Frontal cortex (tissue), 4 donors: ENCODE results near the gene OR2T5. TPM values are rescaled to one million over a fixed set of nuclear protein-coding genes. Genes with fewer than 3 reads are reported as not detected.
"Not testable (repeated sequence)": the region's sequence is repeated elsewhere in the genome, so short reads cannot be mapped to it uniquely, and the experiment has no call there.

Experiments
- DNase-seq, 2 donors: peaks; one replicate each; pipeline ENCODE4 v3.0.0; 2012; ENCODE audit warnings: low spot score in 2 of 2
- FAIRE-seq: peaks from 2 replicates; lab custom pipeline; 2012; peaks lifted over from hg19 to GRCh38; lab: Jason Lieb, UNC
- total RNA-seq: library from RNA; depleted of rRNA; stranded (reverse); fragments of >200 nt; gene quantifications from one replicate; pipeline ENCODE4 v1.2.3, GENCODE V29; 2014
- donor health status: control.
- donor health status: control.
- donor health status: control.

OR2T5 gene, protein sequence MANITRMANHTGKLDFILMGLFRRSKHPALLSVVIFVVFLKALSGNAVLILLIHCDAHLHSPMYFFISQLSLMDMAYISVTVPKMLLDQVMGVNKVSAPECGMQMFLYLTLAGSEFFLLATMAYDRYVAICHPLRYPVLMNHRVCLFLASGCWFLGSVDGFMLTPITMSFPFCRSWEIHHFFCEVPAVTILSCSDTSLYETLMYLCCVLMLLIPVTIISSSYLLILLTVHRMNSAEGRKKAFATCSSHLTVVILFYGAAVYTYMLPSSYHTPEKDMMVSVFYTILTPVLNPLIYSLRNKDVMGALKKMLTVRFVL
- total RNA-seq, result not detected

DNA sequence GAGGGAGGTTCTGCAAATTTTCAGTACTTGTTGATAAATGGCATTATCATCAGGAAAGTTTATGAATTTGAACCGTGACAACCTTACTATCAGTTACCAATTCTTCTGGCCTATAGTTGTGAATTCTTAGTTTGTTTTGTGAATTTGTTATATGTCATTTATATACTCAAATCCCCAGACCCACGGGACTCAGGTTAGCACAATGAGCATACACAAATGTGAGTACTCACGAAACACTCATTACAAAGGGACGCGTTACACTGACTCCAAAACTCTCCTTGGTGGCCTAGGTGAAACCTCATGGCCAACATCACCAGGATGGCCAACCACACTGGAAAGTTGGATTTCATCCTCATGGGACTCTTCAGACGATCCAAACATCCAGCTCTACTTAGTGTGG is at the start of gene OR2T5:
OR2T5 (plus strand) TSS at position 301 of the 400 bp plus-strand sequence; CDS start at position 301, 0 bp downstream.
- not testable (repeated sequence) for FAIRE-seq, DNase-seq

- DNase-seq, FAIRE-seq: not testable (repeated sequence)
Observed at GRCh38 chr1:248438668-248439067, 49.7 kb upstream of the OR2T5 start.

- DNase-seq, FAIRE-seq: not testable (repeated sequence)
Observed at GRCh38 chr1:248439283-248439682, 49.1 kb upstream of the OR2T5 start.

- FAIRE-seq, DNase-seq: not testable (repeated sequence)
Observed at GRCh38 chr1:248442500-248443277, 45.7 kb upstream of the OR2T5 start.

DNA sequence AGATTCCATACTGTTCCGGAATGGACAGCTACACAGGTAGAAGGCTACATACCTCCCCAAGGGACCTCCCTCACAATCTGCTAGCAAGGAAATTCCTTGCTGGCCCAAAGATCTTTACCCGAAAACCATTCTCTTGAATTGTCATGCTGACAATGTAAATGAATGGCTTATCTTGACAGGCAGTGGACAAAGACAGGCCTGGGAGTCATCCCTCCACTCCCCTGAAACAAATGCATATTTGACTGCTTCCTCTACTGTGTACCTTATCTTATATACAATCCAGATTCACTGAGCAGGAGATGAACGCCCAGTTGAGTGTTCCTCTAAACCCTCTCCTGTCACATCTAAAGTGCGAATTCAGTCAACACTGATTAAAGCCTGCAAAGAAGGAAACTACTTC is 43.8 kb upstream of the OR2T5 start:
- not testable (repeated sequence) for DNase-seq, FAIRE-seq

- DNase-seq, FAIRE-seq: not testable (repeated sequence)
Observed at GRCh38 chr1:248445399-248445798, 43.0 kb upstream of the OR2T5 start, which contains the start of gene OR2T2. Gene OR2T2 (plus strand): TSS chr1:248445637. CDS start chr1:248452798, 7,161 bp downstream.

GRCh38 chr1:248448409-248449074 is 39.8 kb upstream of the OR2T5 start:
- DNase-seq, FAIRE-seq: not testable (repeated sequence)

GRCh38 chr1:248449821-248450465 is 38.4 kb upstream of the OR2T5 start:
- FAIRE-seq, DNase-seq: not testable (repeated sequence)

DNA sequence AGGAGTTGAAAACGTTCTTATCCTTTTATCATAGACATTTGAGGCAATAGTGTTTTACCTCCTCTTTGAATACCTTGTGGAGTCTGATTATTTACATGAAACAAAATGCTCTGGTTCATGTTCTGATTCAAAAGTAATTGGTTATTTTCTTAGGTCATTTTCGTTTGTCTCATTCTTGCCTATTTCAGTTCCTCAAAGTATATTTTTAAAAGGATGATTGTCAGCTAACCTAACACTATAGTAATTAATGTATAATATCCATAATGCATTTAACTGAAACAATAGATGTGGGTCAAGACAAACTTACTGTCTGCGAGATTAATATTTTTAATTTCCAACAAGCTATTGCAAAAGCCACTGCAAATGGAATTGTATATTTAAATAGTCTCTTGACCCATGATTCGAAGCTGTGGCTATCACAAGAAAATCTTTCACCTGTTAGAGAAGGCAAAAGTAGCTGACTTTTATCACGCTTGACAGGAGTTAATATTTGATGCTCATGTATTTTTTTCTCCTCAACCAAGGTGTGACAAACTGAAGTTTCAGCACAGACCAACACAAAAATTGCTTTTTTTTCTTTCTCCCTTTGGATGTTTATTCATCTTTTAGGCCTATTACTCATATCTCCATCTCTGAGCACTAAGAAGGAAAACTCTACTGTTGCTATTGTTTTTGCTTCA is 37.8 kb upstream of the OR2T5 start:
- not testable (repeated sequence) for DNase-seq, FAIRE-seq

- DNase-seq, FAIRE-seq: not testable (repeated sequence)
Observed at GRCh38 chr1:248453619-248454018, 34.8 kb upstream of the OR2T5 start.

GRCh38 chr1:248455045-248455444 is 33.3 kb upstream of the OR2T5 start:
- not testable (repeated sequence) for FAIRE-seq, DNase-seq

DNA sequence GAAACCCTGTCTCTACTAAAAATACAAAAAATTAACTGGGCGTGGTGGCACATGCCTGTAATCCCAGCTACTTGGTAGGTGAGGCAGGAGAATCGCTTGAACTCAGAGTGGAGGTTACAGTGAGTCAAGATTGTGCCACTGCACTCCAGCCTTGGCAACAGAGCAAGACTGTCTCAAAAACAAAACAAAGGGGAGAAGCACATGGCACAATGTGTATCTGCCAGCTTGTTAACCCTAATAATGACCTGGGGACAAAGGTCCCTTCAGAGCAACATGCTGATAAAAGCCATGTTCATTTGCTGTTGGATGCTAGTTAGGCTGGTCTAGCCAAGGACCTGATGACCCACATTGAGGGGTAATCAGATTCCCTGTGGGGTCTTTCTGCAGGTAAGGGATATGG is 31.8 kb upstream of the OR2T5 start:
- not testable (repeated sequence) for DNase-seq, FAIRE-seq

- not testable (repeated sequence) for DNase-seq, FAIRE-seq
Observed at GRCh38 chr1:248459117-248459516, 29.3 kb upstream of the OR2T5 start.

DNA sequence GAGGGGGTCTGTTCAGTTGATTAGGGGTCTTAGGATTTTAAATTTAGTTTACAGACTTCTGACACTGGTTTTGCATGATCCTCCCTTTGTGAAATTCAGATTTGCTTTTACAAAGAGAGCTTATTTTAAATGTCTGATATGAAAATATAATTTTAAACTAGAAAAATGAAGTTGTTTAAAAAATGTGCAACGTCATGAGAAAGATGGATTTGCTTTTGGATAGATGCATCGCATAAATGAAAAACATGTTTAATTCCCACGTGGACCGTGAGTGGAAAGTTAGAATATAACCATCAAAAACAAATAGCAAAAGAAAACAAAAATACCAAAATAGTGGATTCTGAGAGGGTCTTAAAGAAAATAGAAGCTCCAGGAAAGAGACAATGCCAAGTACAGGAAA is 17.2 kb upstream of the OR2T5 start:
- DNase-seq (no peak), FAIRE-seq (no peak)

DNA sequence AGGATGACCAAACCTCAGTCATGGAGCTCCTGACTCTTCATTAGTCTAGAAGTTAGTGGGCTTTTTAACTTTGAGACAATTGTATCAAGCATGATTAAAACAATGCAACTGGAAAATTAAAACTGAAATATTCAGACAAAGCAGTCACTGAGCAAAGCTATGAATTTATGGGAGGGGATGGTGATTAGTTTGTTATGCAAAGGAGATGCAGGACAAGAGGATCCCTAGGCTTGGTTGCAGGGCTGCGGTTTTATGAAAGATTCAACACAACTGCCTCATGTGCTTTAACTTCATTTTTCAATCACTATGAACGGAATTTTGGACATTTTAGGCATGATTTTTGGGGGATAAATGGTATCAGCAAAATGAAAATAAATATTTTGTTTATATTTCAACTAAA is 16.3 kb upstream of the OR2T5 start:
- not testable (repeated sequence) for DNase-seq, FAIRE-seq

- not testable (repeated sequence) for FAIRE-seq, DNase-seq
Observed at GRCh38 chr1:248473051-248473450, 15.3 kb upstream of the OR2T5 start, which contains the start of gene OR2T3. Gene OR2T3 (plus strand): TSS chr1:248473351. CDS start chr1:248473351, 0 bp downstream.

GRCh38 chr1:248475660-248476059 is 12.7 kb upstream of the OR2T5 start:
- not testable (repeated sequence) for FAIRE-seq, DNase-seq

DNA sequence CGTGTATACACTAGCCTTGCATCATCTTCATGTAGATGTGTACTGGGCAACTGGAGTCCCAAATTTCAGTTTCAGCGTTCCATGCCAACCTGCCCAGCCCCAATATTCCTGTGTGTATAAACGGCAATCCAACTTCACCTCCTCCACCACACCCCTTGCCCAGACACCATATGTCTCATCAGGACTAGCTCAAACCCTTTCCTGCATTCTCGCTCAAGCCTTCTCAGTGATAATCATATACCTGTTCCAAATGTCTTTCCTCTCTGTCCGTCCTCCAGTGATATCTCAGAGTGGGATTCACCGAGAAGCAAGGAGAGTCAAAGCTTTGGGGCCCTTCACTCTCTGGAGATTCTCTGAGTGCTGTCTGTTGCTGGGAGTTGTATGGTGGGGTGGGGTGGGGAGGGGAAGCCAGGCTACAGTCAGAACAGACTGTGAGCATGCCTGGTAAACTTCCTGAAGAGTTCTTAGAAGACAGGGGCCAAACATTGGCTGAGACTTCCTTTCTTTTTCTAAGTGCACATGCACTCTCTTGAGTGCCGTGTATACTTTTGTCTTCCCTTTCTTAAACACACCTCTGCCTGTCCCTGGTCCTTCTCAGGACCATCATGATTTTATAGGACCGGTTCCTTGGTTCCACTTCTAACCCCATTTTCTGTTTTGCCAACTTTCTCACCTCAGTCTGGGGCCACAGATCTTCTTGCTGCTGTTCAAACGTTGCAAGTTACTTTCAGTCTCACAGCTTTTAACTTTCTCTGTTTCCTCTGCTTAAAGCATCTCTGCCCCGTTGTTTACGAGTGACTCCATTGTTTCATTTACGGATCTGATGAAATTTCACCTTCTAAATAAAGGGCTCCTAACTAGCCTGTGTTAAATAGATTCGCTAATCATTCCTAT is 6.5 kb upstream of the OR2T5 start:
- DNase-seq, FAIRE-seq: not testable (repeated sequence)
